Ascending aorta (tissue), 2 donors: ENCODE measurements around the gene PSME2. TPM values are rescaled to one million over a fixed set of nuclear protein-coding genes. Genes with fewer than 3 reads are reported as not detected.
A peak's percentile ranks its signal among the peaks of the same experiment; 100 is the strongest.

Source experiments
- DNase-seq, 2 donors: peaks; one replicate each; pipeline ENCODE4 v3.0.0-alpha.2; 2019; ENCODE audit warnings: low spot score in 2 of 2
- H3K27ac ChIP-seq, 2 donors: fragments of 200-600 bp; sonication (generic); one replicate each; pipeline ENCODE4 v1.5.1; 2016 to 2017; ENCODE audit warnings: mild to moderate bottlenecking in 1 of 2
- H3K27me3 ChIP-seq: fragments of 200-600 bp; sonication (generic); one replicate; pipeline ENCODE4 v1.5.1; 2017
- H3K36me3 ChIP-seq, 2 donors: fragments of 200-600 bp; sonication (generic); one replicate each; pipeline ENCODE4 v1.5.1; 2016
- H3K4me1 ChIP-seq, 2 donors: fragments of 200-600 bp; sonication (generic); one replicate each; pipeline ENCODE4 v1.5.1; 2016 to 2017; ENCODE audit warnings: mild to moderate bottlenecking in 1 of 2
- H3K4me3 ChIP-seq, 2 donors: fragments of 200-600 bp; sonication (generic); one replicate each; pipeline ENCODE4 v1.5.1; 2016 to 2017; ENCODE audit warnings: mild to moderate bottlenecking in 1 of 2
- H3K9me3 ChIP-seq, 2 donors: fragments of 200-600 bp; sonication (generic); one replicate each; pipeline ENCODE4 v1.5.1; 2016
- intact Hi-C: fragments of 100-400 bp; cut with DNase I; formaldehyde crosslinking; loops from one replicate; pipeline ENCODE4 v1.15.1; 2023
- total RNA-seq: library from RNA; depleted of rRNA; stranded (reverse); fragments of >200 nt; gene quantifications from one replicate; pipeline ENCODE4 v1.1.0, GENCODE V29; 2016
- TF ChIP-seq, protein P1 (sequence below), 3 experiments: fragments of 200-600 bp in 2 of 3; fragments of 450-650 bp in 1 of 3; sonication (generic) in 2 of 3; IDR thresholded peaks; one replicate each; pipeline ENCODE4 v1.5.1; 2016 to 2019; ENCODE audit warnings: antibody characterized with exemption in 3 of 3, mild to moderate bottlenecking in 1 of 3, moderate library complexity in 1 of 3

PSME2 gene
- total RNA-seq, 1 donor from 2014 or later: 100 TPM

DNA sequence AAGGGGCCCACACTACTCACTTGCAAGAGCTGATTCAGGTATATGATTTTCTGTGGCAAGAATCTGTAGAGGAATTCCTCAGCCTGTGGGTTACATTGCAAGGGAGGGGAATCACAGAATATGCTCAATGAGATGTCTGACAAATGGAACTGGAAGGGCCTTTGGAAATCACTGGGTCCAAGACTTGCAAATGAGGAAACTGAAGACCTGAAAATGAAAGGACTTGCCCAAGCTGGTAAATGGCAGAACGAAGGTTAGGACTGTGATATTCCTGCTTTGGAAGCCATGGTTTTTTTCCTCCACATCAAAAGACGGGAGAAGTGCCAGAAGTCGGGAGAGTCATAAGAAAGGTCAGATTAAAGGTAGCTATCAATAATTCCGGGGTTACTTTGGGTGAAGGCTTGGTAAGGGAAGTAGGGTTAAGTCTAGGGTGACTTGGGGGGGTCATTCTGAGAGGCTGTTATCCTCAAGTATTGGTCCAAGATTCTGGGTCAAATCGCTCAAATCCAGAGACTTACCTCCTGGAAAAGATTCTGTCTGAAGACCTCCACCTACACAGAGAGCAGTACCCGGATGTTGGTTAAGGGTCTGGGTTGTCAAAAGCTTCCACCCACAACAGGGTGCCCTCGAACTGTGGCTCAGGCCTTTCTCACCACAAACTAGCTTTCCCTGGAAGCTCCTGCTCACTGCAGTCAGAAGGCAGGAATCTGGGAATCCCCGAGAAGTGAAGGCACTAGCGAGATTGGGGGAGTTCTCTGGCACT is 539 bp downstream of the PSME2 start:
- peak overlapping the region; percentile 76 to 100 for H3K4me3 ChIP-seq
- H3K36me3 ChIP-seq: peaks cover 16 to 20% of the 10 kb centered on the region in 2 donors
- H3K4me1 ChIP-seq: peaks cover 24 to 26% of the 10 kb centered on the region in 2 donors
- TF ChIP-seq, protein P1, sequence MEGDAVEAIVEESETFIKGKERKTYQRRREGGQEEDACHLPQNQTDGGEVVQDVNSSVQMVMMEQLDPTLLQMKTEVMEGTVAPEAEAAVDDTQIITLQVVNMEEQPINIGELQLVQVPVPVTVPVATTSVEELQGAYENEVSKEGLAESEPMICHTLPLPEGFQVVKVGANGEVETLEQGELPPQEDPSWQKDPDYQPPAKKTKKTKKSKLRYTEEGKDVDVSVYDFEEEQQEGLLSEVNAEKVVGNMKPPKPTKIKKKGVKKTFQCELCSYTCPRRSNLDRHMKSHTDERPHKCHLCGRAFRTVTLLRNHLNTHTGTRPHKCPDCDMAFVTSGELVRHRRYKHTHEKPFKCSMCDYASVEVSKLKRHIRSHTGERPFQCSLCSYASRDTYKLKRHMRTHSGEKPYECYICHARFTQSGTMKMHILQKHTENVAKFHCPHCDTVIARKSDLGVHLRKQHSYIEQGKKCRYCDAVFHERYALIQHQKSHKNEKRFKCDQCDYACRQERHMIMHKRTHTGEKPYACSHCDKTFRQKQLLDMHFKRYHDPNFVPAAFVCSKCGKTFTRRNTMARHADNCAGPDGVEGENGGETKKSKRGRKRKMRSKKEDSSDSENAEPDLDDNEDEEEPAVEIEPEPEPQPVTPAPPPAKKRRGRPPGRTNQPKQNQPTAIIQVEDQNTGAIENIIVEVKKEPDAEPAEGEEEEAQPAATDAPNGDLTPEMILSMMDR (IDR thresholded peaks at IDR 0.05): no peak
- intact Hi-C loops: loop anchor here (2.0 to 10.0 kb wide), 4 partner anchors 43 to 841 kb away; partner anchors contain the start of genes BCL2L2, GMPR2, IPO4 and NEDD8
- no peak for DNase-seq
- peak overlapping the region; percentile 75 to 90 for H3K27ac ChIP-seq
- no peaks in the 10 kb centered on the region for H3K27me3 ChIP-seq
- H3K9me3 ChIP-seq: no peaks in the 10 kb centered on the region

DNA sequence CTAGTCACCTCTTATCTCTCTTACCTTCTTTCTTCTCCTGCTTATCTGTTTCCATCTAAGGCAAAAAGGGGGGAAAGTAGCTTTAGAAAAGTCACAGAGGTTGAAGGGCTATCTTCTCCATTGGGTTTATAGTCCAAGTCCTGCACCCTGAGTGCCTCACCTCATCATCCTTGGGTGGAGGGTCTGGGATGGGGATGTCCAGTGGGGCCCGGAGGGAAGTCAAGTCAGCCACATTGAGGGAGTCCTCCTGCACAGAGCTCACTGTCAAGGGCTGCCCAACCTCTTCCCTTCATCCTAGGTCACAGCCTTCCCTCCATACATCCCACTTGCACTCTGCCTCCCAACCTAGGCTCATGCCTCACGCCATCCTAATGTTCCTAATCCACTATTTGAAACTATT is 1.2 kb downstream of the PSME2 start:
- DNase-seq: no peak
- H3K4me1 ChIP-seq: peaks cover 26 to 27% of the 10 kb centered on the region in 2 donors
- TF ChIP-seq, protein P1 (IDR thresholded peaks at IDR 0.05): no peak

DNA sequence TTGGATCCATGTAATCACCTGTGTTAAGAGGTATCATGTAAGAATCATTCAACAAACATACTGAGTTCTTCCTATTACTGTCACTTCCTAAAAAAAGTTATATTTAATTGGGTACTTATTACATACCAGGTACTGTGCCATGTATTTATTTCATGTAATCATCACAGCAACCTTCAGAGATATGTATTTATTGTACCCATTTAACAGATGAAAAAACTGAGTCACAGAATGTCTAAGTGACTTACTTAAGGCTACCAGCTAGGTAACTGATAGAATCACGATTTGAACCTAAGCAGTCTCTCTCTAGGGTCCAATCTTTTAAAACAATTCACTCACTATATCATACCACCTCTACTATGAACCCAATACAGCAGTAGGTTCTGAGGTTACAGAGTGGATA is 2.0 kb downstream of the PSME2 start:
- Histone ChIP-seq H3K4me3 (no peak overlapping the region), H3K36me3 (peaks cover 6 to 7% of the 10 kb centered on the region in 2 donors), H3K9me3 (no peaks in the 10 kb centered on the region), H3K27me3 (no peaks in the 10 kb centered on the region), H3K4me1 (peaks cover 26 to 34% of the 10 kb centered on the region in 2 donors), H3K27ac (no peak overlapping the region)
- DNase-seq: no peak
- TF ChIP-seq, protein P1 (IDR thresholded peaks at IDR 0.05): no peak
- intact Hi-C loops: loop anchor here (10.0 kb wide), 1 partner anchor 840 kb away; the partner anchor contains the start of genes BCL2L2 and PPP1R3E

More for the DNA sequence above, 1.2 kb downstream of the PSME2 start:
- Histone ChIP-seq H3K4me3 (peak overlapping the region in 1 of 2 donors; percentile 100), H3K27ac (peak overlapping the region; percentile 75 to 90), H3K9me3 (no peaks in the 10 kb centered on the region), H3K27me3 (no peaks in the 10 kb centered on the region), H3K36me3 (peaks cover 13 to 14% of the 10 kb centered on the region in 2 donors)
- intact Hi-C loops: loop anchor here (5.0 to 10.0 kb wide), 2 partner anchors 87 to 840 kb away; partner anchors contain the start of genes BCL2L2, GMPR2, NEDD8 and PPP1R3E

DNA sequence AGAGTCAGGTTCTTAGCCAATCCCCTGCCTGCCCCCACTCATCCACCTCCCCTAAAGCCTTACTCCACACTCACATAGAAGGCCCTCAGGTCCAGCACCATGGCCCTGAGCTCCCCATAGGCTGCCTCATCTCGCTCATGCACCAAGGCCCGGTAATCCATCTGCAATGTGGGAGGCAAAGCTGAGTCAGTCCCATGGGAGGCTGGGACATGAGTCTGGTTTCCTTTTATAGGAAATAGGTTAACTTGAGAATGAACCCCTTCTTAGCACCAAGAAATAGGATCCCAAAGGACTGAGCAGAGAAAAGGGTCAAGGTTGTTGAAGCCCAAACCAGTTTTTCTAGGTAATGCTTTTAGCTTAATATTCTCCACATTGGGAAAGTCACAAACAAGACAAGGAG is 2.9 kb downstream of the PSME2 start:
- DNase-seq: no peak
- Histone ChIP-seq H3K27ac (no peak overlapping the region), H3K27me3 (no peaks in the 10 kb centered on the region), H3K36me3 (peaks cover 2 to 8% of the 10 kb centered on the region in 2 donors), H3K9me3 (no peaks in the 10 kb centered on the region), H3K4me3 (no peak overlapping the region), H3K4me1 (peaks cover 23 to 36% of the 10 kb centered on the region in 2 donors)
- TF ChIP-seq, protein P1 (IDR thresholded peaks at IDR 0.05): no peak
- intact Hi-C loops: loop anchor here (10.0 kb wide), 1 partner anchor 839 kb away; the partner anchor contains the start of genes BCL2L2 and PPP1R3E

DNA sequence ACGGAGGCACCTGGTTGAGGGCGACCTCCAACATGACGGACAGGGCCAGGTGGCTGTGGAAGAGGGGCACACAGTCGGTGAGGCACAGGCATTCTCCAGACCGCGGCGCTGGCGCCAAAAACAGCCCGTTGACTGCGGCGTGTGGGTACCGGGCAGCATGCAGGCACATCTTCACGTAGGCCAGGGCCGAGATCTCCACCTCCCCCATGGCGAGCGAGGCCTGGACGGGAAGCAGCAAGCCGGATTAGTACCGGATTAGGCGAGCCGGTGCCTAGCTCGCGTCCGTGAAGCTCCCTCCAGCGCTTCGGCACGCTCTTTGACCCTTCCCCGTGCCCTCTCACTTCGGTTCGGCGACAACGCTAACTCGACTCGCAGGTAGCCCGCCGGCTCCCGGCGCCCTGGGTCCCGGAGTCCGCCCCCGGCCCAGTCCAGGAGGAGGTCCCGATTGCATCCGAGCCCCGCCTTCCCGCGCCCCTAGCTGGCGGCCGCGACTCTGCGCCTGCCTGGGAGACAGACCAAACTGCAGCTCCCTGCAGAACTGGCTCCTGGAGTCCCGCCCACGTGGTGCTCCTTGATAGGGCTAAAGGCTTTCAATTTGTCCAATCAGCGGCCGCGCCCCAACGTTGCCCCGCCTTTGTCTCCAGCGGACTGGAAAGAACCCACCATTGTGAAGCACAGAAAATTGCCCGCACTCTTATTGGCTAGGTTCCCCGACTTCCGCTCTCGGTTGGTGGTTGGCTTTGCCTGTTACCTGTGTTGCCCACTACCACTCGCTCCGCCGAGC is 5.1 kb downstream of the PSME2 start, which contains the start of gene EMC9:
Gene EMC9 (minus strand): TSS at position 495 of the 784 bp plus-strand sequence. CDS start 287 bp downstream, at position 208.
- intact Hi-C loops: loop anchor here (1.0 to 10.0 kb wide), 3 partner anchors 26 to 836 kb away; partner anchors contain the start of genes BCL2L2, PPP1R3E and TINF2
- H3K9me3 ChIP-seq: no peaks in the 10 kb centered on the region
- peak within 1 kb of the TSS; percentile 80 to 81 for H3K4me3 ChIP-seq
- DNase-seq: peak; percentile 100
- TF ChIP-seq, protein P1 (IDR thresholded peaks at IDR 0.05): peak; percentile 22 to 74 (median 45)
- peak within 1 kb of the TSS; percentile 76 to 89 for H3K27ac ChIP-seq
- no peaks in the 10 kb centered on the region for H3K27me3 ChIP-seq
- H3K36me3 ChIP-seq: peaks cover 11 to 18% of the 10 kb centered on the region in 2 donors
- H3K4me1 ChIP-seq: peaks cover 18 to 39% of the 10 kb centered on the region in 2 donors
